NAMALWA (cell line): Measurements from ENCODE around the gene PTPRT.
"Not testable (repeated sequence)": the region's sequence is repeated elsewhere in the genome, so short reads cannot be mapped to it uniquely, and the experiment has no call there.

Experiments
- DNase-seq: peaks from one replicate; pipeline ENCODE4 v3.0.0-alpha.2; 2015; ENCODE audit warnings: low spot score

Gene PTPRT

DNA sequence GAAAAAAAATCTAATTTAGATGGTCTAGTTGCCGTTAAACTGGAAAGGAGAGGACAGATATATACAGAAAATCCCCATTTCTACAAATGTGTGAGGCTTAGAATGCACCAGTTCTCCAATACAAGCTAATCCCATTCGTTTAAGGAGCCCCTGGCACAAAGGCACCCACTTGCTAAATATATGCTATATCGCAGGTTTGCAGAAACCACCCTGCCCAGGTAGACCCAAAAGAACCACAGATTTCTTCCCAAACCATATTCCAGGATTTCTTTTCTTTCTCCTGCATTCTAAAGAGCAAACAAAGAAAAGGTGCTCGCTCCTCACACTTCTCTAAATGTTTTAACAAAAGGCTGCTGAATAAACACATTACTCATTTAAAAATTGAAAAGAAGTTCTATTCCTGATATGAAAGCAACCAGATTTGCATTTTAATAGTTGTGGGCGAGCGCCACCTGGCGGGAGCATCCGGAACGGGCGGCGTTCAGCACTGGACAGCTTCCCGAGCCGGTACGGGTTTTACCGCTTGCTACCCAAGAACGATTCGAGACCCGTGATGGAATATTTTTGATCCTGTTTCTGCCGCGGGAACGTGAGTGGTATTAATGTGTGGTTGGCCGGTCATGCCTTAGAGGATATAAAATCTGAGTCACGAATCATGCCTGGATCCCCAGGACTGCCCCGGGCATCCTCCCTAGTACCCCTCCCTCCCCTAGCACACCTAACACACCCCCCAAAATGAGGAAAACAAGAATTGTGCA lies 2.1 kb downstream of the PTPRT start:
- peak; percentile 68 for DNase-seq

GRCh38 chr20:43186312-43186711 lies 3.4 kb downstream of the PTPRT start:
- DNase-seq: no peak

- DNase-seq: no peak
These were observed 3.8 kb downstream of the PTPRT start for GRCh38 chr20:43185901-43186300.

- DNase-seq: no peak
These were observed 6.1 kb downstream of the PTPRT start for GRCh38 chr20:43183536-43184070.

- no peak for DNase-seq
These were observed 11.6 kb downstream of the PTPRT start for GRCh38 chr20:43178080-43178479.

- no peak for DNase-seq
These were observed 13.0 kb downstream of the PTPRT start for GRCh38 chr20:43176726-43177125.

DNA sequence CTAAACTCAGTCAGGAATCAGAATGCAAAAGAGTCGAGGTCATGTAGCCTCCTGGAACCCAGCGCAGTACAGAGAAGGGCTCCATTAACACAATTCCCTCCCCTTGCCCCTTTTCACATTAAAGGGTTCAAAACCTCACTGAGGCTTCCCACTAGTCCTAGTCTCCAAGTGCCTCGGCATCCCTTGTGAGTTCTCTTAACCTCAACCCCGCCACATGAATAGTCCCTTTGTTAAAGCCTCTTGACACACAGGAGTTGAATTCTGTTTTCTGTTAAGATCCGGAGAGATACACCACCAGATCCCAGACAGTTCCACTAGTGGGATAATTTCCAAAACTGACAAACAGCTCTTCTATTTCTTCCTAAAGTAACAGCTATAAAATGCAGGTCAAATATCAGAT lies 17.8 kb downstream of the PTPRT start:
- no peak for DNase-seq

GRCh38 chr20:43170771-43171170 lies 18.9 kb downstream of the PTPRT start:
- no peak for DNase-seq

- DNase-seq: no peak
These were observed 22.1 kb downstream of the PTPRT start for GRCh38 chr20:43167615-43168014.

- DNase-seq: no peak
These were observed 22.7 kb downstream of the PTPRT start for GRCh38 chr20:43167021-43167420.

DNA sequence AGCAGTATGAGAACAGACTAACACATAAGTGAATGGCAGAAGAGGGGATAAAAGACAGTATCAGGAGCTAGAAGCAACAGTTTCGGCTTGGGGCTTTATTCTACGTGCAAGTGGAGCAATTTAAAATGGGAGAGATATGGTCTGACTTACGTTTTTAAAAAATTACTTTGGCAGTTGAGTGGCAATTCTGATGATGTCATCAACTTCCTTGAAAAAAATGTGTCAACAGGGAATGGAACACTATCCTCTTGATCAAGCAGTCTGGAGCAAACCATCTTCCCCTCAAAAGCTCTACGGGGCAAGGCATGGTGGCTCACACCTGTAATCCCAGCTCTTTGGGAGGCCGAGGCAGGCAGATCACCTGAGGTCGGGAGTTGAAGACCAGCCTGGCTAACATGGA lies 24.1 kb downstream of the PTPRT start:
- no peak for DNase-seq

DNA sequence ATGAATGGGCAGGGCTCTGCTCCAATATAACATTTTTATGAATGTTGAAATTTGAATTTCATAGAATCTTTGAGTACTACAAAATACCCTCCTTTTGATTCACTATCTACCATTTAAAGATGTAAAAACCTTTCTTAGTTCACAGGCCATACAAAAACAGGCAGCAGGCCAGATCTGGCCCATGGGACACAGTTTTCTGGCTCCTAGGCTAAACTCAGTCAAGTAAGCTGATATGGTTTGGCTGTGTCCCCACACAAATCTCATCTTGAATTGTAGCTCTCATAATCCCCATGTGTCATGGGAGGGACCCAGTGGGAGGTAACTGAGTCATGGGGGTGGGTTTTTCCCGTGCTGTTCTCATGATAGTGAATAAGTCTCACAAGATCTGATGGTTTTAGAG lies 25.0 kb downstream of the PTPRT start:
- DNase-seq: not testable (repeated sequence)

DNA sequence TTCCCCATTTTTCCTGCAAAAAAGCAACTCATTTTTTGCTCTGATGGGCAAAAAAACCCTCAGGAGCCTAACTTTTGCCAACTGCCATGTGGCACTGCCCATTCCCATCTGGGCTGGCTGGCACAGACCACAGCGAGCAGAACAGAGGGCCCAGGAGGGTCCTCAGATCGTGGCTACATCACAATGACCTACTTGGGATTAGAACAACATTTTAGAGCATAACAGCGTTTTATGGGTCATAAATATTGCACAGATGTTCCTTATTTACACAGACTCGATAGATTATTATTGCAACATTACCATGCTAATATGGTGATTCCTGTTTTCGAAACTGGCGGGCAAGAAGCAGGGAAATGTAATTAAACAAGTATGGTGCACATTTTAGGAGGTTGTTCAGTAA lies 28.0 kb downstream of the PTPRT start:
- no peak for DNase-seq

DNA sequence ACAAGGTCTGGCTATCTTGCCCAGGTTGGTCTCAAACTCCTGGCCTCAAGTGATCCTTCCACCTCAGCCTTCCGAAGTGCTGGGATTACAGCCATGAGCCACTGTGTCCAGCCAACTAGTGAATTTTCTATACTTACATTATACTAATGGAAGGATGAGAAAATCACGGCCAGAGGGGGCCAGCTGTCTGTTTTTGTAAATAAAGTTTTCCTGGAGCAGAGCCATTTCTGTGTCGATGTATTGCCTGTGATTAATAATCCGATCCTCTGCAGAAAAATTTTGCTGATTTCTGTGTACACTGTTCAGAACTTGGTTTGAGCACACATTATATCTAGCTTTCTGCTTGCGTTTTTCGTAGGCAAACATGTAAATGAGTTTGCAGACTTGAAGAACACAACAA lies 28.8 kb downstream of the PTPRT start:
- no peak for DNase-seq

DNA sequence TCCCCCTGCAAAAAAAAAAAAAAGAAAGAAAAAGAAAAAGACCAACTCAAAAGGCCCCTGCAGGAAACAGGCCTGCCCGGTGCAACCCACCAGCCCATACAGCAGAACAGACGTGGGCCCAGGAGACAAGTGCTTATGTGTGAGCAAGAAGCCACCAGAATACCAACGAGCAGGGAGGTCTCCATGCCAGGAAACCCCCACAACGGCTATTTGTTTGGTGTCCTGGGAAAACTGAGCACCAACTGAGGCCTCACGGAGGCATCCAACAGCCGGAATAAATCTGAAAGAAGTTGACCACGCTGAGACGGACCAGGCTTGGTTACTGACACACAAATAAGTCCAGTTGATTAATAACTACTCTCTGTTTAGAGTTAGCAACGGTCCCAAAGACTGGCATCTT lies 29.7 kb downstream of the PTPRT start:
- no peak for DNase-seq

DNA sequence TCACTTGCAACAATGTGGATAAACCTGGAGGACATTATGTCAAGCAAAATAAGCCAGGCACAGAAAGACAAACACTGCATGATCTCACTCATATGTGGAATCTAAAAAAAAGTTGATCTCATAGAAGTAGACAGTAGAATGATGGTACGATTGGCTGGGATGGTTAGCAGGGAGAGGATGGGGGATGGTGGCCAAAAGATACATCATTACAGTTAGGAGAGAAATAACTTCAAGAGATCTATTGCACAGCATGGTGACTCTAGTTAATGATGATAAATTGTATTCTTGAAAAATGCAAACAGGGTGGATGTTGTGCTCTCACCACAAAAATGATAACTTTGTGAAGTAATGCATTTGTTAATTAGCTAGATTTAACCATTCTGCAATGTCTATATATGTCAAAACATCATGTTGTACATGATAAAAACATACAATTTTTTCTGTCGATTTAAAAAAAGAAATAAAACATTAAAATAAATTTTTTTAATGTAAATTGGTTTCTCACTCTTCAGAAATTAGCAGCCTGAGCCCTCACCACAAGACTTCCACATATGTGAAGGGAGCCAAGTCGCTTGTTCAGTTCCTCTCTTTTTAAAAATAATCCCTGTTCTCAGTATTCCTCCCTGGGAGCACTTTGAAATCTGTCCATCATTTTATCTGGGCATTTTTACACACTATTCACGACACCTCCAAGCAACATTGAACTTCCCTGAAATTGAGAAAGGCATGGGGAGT lies 34.2 kb downstream of the PTPRT start:
- DNase-seq: no peak

DNA sequence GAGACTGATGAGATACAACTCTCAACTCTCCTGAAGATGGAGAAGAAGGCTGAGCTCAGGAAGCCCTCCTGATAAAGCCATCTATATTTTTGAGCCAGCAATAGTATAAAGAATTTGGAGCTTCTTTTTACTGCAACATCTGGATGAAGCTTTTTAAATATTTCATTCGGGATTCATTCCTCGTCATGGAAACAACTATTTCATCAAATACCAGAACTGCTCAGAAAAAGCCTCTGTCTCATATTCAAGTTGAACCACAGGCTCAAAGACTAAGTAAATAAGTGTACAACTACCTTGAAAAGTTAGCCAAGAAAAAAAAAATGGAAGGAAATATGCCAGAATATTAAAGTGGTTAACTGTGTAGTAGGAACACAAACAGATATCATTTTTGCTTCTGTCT lies 37.8 kb downstream of the PTPRT start:
- no peak for DNase-seq

DNA sequence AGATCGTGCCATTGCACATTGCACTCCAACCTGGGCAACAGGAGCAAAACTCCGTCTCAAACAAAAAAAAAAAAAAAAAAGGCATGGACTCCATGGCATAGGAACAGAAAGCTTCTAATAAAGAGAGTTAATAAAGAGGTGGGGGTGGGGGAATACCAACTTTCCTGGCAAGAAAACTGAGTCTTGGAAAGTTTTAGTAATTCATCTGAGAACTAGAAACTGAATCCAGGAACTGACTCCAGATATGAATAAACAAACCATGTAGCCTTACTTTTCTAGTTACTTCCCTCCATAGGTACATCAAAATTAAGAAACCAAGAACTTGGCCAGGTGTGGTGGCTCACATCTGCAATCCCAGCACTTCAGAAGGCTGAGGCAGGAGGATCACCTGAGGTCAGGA lies 38.5 kb downstream of the PTPRT start:
- no peak for DNase-seq

DNA sequence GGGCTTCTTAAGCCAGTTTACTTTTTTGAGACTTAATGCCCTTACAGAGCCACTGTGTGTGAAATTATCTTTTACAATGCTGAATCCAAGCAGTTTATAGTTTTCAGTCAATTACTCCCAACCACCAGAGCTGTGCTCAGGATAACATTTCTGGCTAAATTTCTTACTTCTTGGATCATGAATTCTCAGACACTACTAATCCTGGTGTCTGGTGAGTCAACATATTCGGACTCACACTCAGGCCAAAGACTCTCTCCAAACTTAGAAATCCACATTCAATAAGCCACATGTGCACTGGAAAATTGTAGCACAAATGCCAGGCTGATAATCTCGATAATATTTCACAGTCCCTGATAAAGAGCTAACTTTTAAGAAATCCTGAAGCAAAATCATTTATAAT lies 49.0 kb downstream of the PTPRT start:
- DNase-seq: no peak

DNA sequence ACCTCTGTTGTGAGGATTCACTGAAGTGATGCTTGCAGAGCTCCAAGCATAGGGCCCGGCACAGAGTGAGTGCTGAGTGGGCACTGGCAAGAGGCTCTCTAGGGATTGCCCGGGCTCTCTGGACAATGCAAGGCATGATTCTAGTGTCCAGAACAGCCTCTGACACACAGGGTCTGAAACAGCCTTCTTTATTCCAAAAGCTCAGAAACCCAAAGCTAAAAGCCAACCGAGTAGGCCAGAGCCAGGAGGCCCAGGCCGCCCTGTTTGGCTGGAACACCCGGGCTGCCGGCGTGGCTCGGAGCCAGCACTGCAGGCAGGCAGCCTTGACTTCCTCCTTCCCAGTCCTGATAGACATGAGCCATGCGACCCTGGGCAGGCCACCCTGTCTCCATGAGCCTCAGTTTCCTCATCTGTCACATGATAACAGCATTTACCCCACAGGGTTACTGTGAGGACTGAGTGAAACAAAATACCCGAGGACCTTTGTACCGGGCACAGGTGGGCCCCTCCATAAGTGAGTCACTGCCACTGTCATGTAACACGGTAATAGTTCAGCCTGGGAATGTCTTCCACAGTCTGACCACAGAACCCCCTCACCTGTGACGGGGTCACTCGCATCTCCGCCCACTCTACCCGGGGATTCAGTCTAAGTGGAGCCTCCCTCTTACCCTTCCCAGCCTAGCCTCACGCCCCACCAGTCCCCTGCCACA lies 51.5 kb downstream of the PTPRT start:
- no peak for DNase-seq

GRCh38 chr20:43137160-43137559 lies 52.5 kb downstream of the PTPRT start:
- no peak for DNase-seq

DNA sequence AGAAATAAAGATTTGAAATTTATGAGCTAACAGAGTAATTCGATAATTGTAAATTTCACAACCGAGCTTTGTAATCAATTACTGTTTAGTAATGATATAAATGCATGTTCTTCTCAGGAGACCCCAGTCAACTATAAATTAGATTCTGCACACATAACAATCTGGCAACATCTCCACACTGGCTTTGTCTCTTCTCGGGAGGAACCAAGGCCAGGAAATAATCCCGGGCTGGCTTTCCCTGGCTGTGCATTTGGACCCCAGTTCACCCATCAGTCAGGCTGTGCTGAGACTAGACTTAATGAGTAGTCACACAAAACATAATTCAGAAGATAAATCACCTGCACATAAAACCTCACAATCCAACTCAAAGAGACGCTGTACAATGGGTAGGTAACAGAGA lies 65.5 kb downstream of the PTPRT start:
- DNase-seq: no peak

- DNase-seq: no peak
These were observed 66.5 kb downstream of the PTPRT start for GRCh38 chr20:43123180-43123579.
